Limb (tissue), 2 donors: ENCODE data around the gene KCNH2.
A peak's percentile ranks its signal among the peaks of the same experiment; 100 is the strongest.

Experiments
- DNase-seq, 2 donors: peaks; one replicate each; pipeline ENCODE4 v3.0.0-alpha.2; 2016; ENCODE audit errors: extremely low spot score in 2 of 2

Gene KCNH2

GRCh38 chr7:150994141-150994837 lies 16.2 kb upstream of the KCNH2 start:
- no peak for DNase-seq

- no peak for DNase-seq
These were observed 15.4 kb upstream of the KCNH2 start for GRCh38 chr7:150993511-150993910.

- no peak for DNase-seq
These were observed 14.7 kb upstream of the KCNH2 start for GRCh38 chr7:150992833-150993302.

- DNase-seq = no peak
These were observed 14.0 kb upstream of the KCNH2 start for GRCh38 chr7:150992051-150992640.

- DNase-seq = no peak
These were observed 12.5 kb upstream of the KCNH2 start, which contains the start of gene NOS3 for GRCh38 chr7:150990416-150991186. Gene NOS3, plus strand, starts transcription at chr7:150991017. Its CDS starts 2,787 bp downstream, at chr7:150993804.

GRCh38 chr7:150989456-150989855 lies 11.3 kb upstream of the KCNH2 start:
- DNase-seq = no peak

GRCh38 chr7:150988230-150989226 lies 10.4 kb upstream of the KCNH2 start:
- DNase-seq = peak; percentile 56 to 90

GRCh38 chr7:150986556-150986955 lies 8.4 kb upstream of the KCNH2 start:
- DNase-seq = no peak

GRCh38 chr7:150986099-150986512 lies 8.0 kb upstream of the KCNH2 start:
- peak in 1 of 2 donors; percentile 78 for DNase-seq

- DNase-seq = no peak
These were observed 5.8 kb upstream of the KCNH2 start for GRCh38 chr7:150983893-150984368.

- DNase-seq = no peak
These were observed 4.2 kb upstream of the KCNH2 start for GRCh38 chr7:150982351-150982750.

GRCh38 chr7:150981644-150982043 lies 3.5 kb upstream of the KCNH2 start:
- no peak for DNase-seq

- no peak for DNase-seq
These were observed 2.5 kb upstream of the KCNH2 start for GRCh38 chr7:150980663-150981062.

GRCh38 chr7:150979713-150980390 lies 1.7 kb upstream of the KCNH2 start:
- DNase-seq = no peak

- DNase-seq = peak in 1 of 2 donors; percentile 62
These were observed 567 bp downstream of the KCNH2 start for GRCh38 chr7:150977382-150978125.

- DNase-seq = no peak
These were observed 1.4 kb downstream of the KCNH2 start for GRCh38 chr7:150976529-150977381.

- DNase-seq = no peak
These were observed 2.4 kb downstream of the KCNH2 start for GRCh38 chr7:150975536-150976319.
